H9 (cell line): ENCODE results near the gene TSPAN18. TPM values are rescaled to one million over a fixed set of nuclear protein-coding genes. Genes with fewer than 3 reads are reported as not detected.

Source experiments
- DNase-seq: peaks from one replicate; pipeline ENCODE4 v3.0.0-alpha.2; 2017
- H2AFZ ChIP-seq: one replicate; pipeline ENCODE4 v1.6.1; 2013; ENCODE audit warnings: mild to moderate bottlenecking, low read length, control low read depth, moderate library complexity
- H2AK5ac ChIP-seq: 2 replicates; pipeline ENCODE4 v1.6.1; 2013; ENCODE audit warnings: low read length, control low read depth, mixed read lengths; ENCODE audit not compliant: insufficient read length
- H2BK120ac ChIP-seq: one replicate; pipeline ENCODE4 v1.6.1; 2013; ENCODE audit warnings: low read depth, mild to moderate bottlenecking, low read length, control low read depth, inconsistent platforms; ENCODE audit not compliant: poor library complexity, severe bottlenecking
- H2BK12ac ChIP-seq: 2 replicates; pipeline ENCODE4 v1.6.1; 2013; ENCODE audit warnings: low read length, control low read depth, mixed read lengths, low read depth; ENCODE audit not compliant: insufficient read length
- H2BK15ac ChIP-seq: 2 replicates; pipeline ENCODE4 v1.6.1; 2013; ENCODE audit warnings: low read depth, low read length, control low read depth
- H2BK20ac ChIP-seq: one replicate; pipeline ENCODE4 v1.6.1; 2013; ENCODE audit warnings: low read depth, mild to moderate bottlenecking, low read length, control low read depth, inconsistent platforms; ENCODE audit not compliant: poor library complexity, severe bottlenecking
- H2BK5ac ChIP-seq: 2 replicates; pipeline ENCODE4 v1.6.1; 2013; ENCODE audit warnings: low read length, control low read depth, mixed read lengths; ENCODE audit not compliant: insufficient read length
- H3K14ac ChIP-seq: 2 replicates; pipeline ENCODE4 v1.6.1; 2013; ENCODE audit warnings: low read length, control low read depth; ENCODE audit not compliant: insufficient read depth
- H3K18ac ChIP-seq: 2 replicates; pipeline ENCODE4 v1.6.1; 2013; ENCODE audit warnings: low read depth, mild to moderate bottlenecking, mixed read lengths, low read length, control low read depth; ENCODE audit not compliant: insufficient read length
- H3K23ac ChIP-seq: 2 replicates; pipeline ENCODE4 v1.6.1; 2013; ENCODE audit warnings: low read length, control low read depth, mixed read lengths, low read depth; ENCODE audit not compliant: insufficient read length
- H3K23me2 ChIP-seq: 2 replicates; pipeline ENCODE4 v1.6.1; 2013; ENCODE audit warnings: low read depth, mild to moderate bottlenecking, mixed read lengths, low read length, control low read depth; ENCODE audit not compliant: insufficient read length, poor library complexity, severe bottlenecking
- H3K27ac ChIP-seq: 2 replicates; pipeline ENCODE4 v1.5.1; 2013; ENCODE audit warnings: low read length, control low read depth, mixed read lengths, low read depth; ENCODE audit not compliant: insufficient read length
- H3K27me3 ChIP-seq: 2 replicates; pipeline ENCODE4 v1.6.1; 2013; ENCODE audit warnings: low read length, control low read depth, inconsistent platforms; ENCODE audit not compliant: insufficient read depth
- H3K4ac ChIP-seq: 2 replicates; pipeline ENCODE4 v1.6.1; 2013; ENCODE audit warnings: low read depth, mild to moderate bottlenecking, control low read depth, inconsistent platforms, low read length, moderate library complexity
- H3K4me1 ChIP-seq: 2 replicates; pipeline ENCODE4 v1.6.1; 2013; ENCODE audit warnings: low read length, control low read depth, inconsistent platforms; ENCODE audit not compliant: insufficient read depth
- H3K4me2 ChIP-seq: 2 replicates; pipeline ENCODE4 v1.6.1; 2013; ENCODE audit warnings: low read length, control low read depth, mixed read lengths; ENCODE audit not compliant: insufficient read length, insufficient read depth
- H3K56ac ChIP-seq: 2 replicates; pipeline ENCODE4 v1.6.1; 2013; ENCODE audit warnings: low read depth, mild to moderate bottlenecking, mixed read lengths, low read length, control low read depth; ENCODE audit not compliant: insufficient read length
- H3K79me1 ChIP-seq: 2 replicates; pipeline ENCODE4 v1.6.1; 2013; ENCODE audit warnings: low read depth, mild to moderate bottlenecking, moderate library complexity, low read length, control low read depth, inconsistent platforms; ENCODE audit not compliant: insufficient read depth, poor library complexity, severe bottlenecking
- H3K79me2 ChIP-seq: 2 replicates; pipeline ENCODE4 v1.6.1; 2013; ENCODE audit warnings: low read length, control low read depth, inconsistent platforms; ENCODE audit not compliant: insufficient read depth
- H3K9ac ChIP-seq: 2 replicates; pipeline ENCODE4 v1.6.1; 2013; ENCODE audit warnings: low read length, control low read depth, mixed read lengths; ENCODE audit not compliant: insufficient read length; ENCODE audit errors: extremely low read depth
- H3K9me3 ChIP-seq: one replicate; pipeline ENCODE4 v1.6.1; 2013; ENCODE audit warnings: low read depth, low read length, inconsistent platforms; ENCODE audit not compliant: control insufficient read depth
- H3T11ph ChIP-seq: one replicate; pipeline ENCODE4 v1.6.1; 2013; ENCODE audit warnings: mild to moderate bottlenecking, low read length, control low read depth, inconsistent platforms
- H4K20me1 ChIP-seq: one replicate; pipeline ENCODE4 v1.6.1; 2013; ENCODE audit not compliant: control insufficient read depth, insufficient read length, insufficient read depth
- H4K5ac ChIP-seq: 2 replicates; pipeline ENCODE4 v1.6.1; 2013; ENCODE audit warnings: low read depth, mild to moderate bottlenecking, mixed read lengths, low read length, control low read depth; ENCODE audit not compliant: insufficient read length
- H4K8ac ChIP-seq: replicated peaks from 2 replicates; pipeline ENCODE4 v1.6.1; 2013; ENCODE audit warnings: low read length, control low read depth, mixed read lengths, low read depth; ENCODE audit not compliant: insufficient read length
- H4K91ac ChIP-seq: 2 replicates; pipeline ENCODE4 v1.6.1; 2013; ENCODE audit warnings: low read depth, mild to moderate bottlenecking, moderate library complexity, mixed read lengths, low read length, control low read depth; ENCODE audit not compliant: insufficient read length
- H3K27ac Mint-ChIP-seq, 3 experiments: 2 replicates in 2 of 3; 3 replicates in 1 of 3; pipeline ENCODE4 v1.8.0; 2020 to 2021; ENCODE audit warnings: mixed read lengths in 3 of 3, mild to moderate bottlenecking in 1 of 3, moderate library complexity in 1 of 3
- H3K27me3 Mint-ChIP-seq: 2 replicates; pipeline ENCODE4 v1.8.0; 2021; ENCODE audit warnings: low read depth, mild to moderate bottlenecking, moderate library complexity, mixed read lengths
- H3K36me3 Mint-ChIP-seq, 3 experiments: 2 replicates in 2 of 3; 3 replicates in 1 of 3; pipeline ENCODE4 v1.8.0; 2020 to 2021; ENCODE audit warnings: low read depth in 3 of 3, mixed read lengths in 3 of 3; ENCODE audit not compliant: insufficient read depth in 1 of 3
- H3K4me1 Mint-ChIP-seq, 2 experiments: 2 replicates each; pipeline ENCODE4 v1.8.0; 2020; ENCODE audit warnings: mixed read lengths in 2 of 2
- H3K4me3 Mint-ChIP-seq, 2 experiments: 2 replicates in 1 of 2; 3 replicates in 1 of 2; pipeline ENCODE4 v1.8.0; 2020 to 2021; ENCODE audit warnings: mild to moderate bottlenecking in 2 of 2, mixed read lengths in 2 of 2, moderate library complexity in 1 of 2
- H3K9me3 Mint-ChIP-seq, 2 experiments: 2 replicates in 1 of 2; 3 replicates in 1 of 2; pipeline ENCODE4 v1.8.0; 2020; ENCODE audit warnings: mild to moderate bottlenecking in 2 of 2, mixed read lengths in 2 of 2, moderate library complexity in 1 of 2
- CTCF ChIP-seq: fragments of 200-600 bp; sonication (generic); conservative IDR thresholded peaks from 3 replicates; pipeline ENCODE4 v1.8.0; 2021; ENCODE audit warnings: antibody characterized with exemption, mild to moderate bottlenecking
- WGBS: extraction: QIAGEN DNeasy Blood & Tissue Kit; methylation state at CpG from one replicate; pipeline ENCODE4 v1.1.7; 2013; ENCODE audit warnings: missing lambda C conversion rate, low lambda C conversion rate, mixed read lengths; ENCODE audit not compliant: insufficient read length; ENCODE audit errors: extremely low coverage; 5-methylcytosine and 5-hydroxymethylcytosine counted together
- total RNA-seq: library from RNA; stranded (reverse); gene quantifications from 2 replicates; pipeline ENCODE4 v1.2.1, GENCODE V29; 2021

Gene TSPAN18
- total RNA-seq, 1 experiment from 2014 or later = 25.3 TPM

DNA sequence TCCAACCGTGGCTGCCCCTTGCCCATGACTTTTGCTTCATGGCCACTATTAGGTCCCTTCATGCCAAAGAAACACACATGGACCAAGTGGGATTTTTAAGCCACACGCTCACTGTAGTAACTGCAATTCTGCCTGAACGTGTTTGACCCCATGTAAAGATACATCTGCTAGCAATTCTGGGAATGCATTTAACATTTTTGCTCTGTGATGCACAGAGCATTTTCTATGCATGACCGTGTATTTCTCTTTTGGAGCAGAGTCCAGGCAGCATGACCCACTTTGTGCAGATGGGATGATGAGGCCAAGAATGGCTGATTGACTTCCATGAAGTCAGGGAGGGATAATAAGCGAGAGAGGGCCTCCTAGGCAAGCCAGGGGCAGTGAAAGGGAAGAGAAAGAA lies 115.5 kb downstream of the TSPAN18 start:
- no peak overlapping the region for H2BK5ac ChIP-seq
- no peak overlapping the region for H3K4ac ChIP-seq
- no peak overlapping the region for H2BK120ac ChIP-seq
- H4K8ac ChIP-seq = no peak overlapping the region
- H3K9ac ChIP-seq = no peak overlapping the region
- H2BK15ac ChIP-seq = no peak overlapping the region
- H3K79me1 ChIP-seq = no peaks in the 10 kb centered on the region
- no peak overlapping the region for H2AFZ ChIP-seq
- peak overlapping the region in 1 of 3 experiments; percentile 6; a peak in 1 of 7 replicates for H3K27ac Mint-ChIP-seq
- no peak overlapping the region for H3K4me2 ChIP-seq
- no peak overlapping the region for H2BK20ac ChIP-seq
- no peak for DNase-seq
- peaks cover 18 to 22% of the 10 kb centered on the region in 2 experiments for H3K9me3 Mint-ChIP-seq
- peaks cover 11 to 24% (median 13%) of the 10 kb centered on the region in 3 experiments for H3K36me3 Mint-ChIP-seq
- H3K23ac ChIP-seq = no peak overlapping the region
- 0 out of 5 replicates have a peak overlapping the region, but pooled peaks of 1 of the 2 experiments have one; percentile 14 for H3K4me3 Mint-ChIP-seq
- H3K56ac ChIP-seq = no peak overlapping the region
- no peak overlapping the region for H3K27ac ChIP-seq
- no peaks in the 10 kb centered on the region for H4K20me1 ChIP-seq
- no peak for TF ChIP-seq CTCF
- no peak overlapping the region for H3K14ac ChIP-seq
- peaks cover 54 to 62% of the 10 kb centered on the region in 2 experiments for H3K4me1 Mint-ChIP-seq
- peaks cover 7% of the 10 kb centered on the region for H3K27me3 Mint-ChIP-seq
- no peaks in the 10 kb centered on the region for H3K9me3 ChIP-seq
- H3K18ac ChIP-seq = no peak overlapping the region
- no peaks in the 10 kb centered on the region for H3K27me3 ChIP-seq
- H3K79me2 ChIP-seq = no peaks in the 10 kb centered on the region
- no peak overlapping the region for H4K5ac ChIP-seq
- H3K4me1 ChIP-seq = peaks cover 2% of the 10 kb centered on the region; the same call in 1 of the 2 replicates
- H2AK5ac ChIP-seq = no peak overlapping the region
- H3T11ph ChIP-seq = no peak overlapping the region
- H3K23me2 ChIP-seq = no peaks in the 10 kb centered on the region
- no CpG with 5 or more reads among the region's 5 CpGs for WGBS
- no peak overlapping the region for H2BK12ac ChIP-seq
- no peak overlapping the region for H4K91ac ChIP-seq
